GM12873 (cell line): Measurements from ENCODE around the gene GPR68.

Experiments
- CTCF ChIP-seq: IDR thresholded peaks from 2 replicates; pipeline ENCODE4 v1.5.1; 2012; ENCODE audit warnings: low read depth, mild to moderate bottlenecking, moderate library complexity, low read length, control low read depth; ENCODE audit not compliant: insufficient read depth; ENCODE audit errors: missing control alignments

The GPR68 gene

GRCh38 chr14:91250912-91251311 lies 6.4 kb upstream of the GPR68 start:
- TF ChIP-seq CTCF = no peak

GRCh38 chr14:91249841-91250616 lies 5.5 kb upstream of the GPR68 start:
- TF ChIP-seq CTCF = peak; percentile 22

GRCh38 chr14:91246051-91246852 lies 1.7 kb upstream of the GPR68 start:
- no peak for TF ChIP-seq CTCF

GRCh38 chr14:91245029-91245428 lies 525 bp upstream of the GPR68 start:
- TF ChIP-seq CTCF = no peak

GRCh38 chr14:91243074-91243471 lies 1.4 kb downstream of the GPR68 start:
- no peak for TF ChIP-seq CTCF

GRCh38 chr14:91242635-91243034 lies 1.9 kb downstream of the GPR68 start:
- TF ChIP-seq CTCF = no peak

- TF ChIP-seq CTCF = no peak
These were observed 2.6 kb downstream of the GPR68 start for GRCh38 chr14:91241863-91242262.
